Activated effector memory CD4-positive, alpha-beta T cell treated with anti-CD3 and anti-CD28 coated beads, Interleukin-2, amount 50 U/mL, for 16 hours (primary cell): Measurements from ENCODE around the gene ZNF574.

Experiments
- DNase-seq: peaks from one replicate; pipeline ENCODE4 v3.0.0-alpha.2; 2020

Gene ZNF574

DNA sequence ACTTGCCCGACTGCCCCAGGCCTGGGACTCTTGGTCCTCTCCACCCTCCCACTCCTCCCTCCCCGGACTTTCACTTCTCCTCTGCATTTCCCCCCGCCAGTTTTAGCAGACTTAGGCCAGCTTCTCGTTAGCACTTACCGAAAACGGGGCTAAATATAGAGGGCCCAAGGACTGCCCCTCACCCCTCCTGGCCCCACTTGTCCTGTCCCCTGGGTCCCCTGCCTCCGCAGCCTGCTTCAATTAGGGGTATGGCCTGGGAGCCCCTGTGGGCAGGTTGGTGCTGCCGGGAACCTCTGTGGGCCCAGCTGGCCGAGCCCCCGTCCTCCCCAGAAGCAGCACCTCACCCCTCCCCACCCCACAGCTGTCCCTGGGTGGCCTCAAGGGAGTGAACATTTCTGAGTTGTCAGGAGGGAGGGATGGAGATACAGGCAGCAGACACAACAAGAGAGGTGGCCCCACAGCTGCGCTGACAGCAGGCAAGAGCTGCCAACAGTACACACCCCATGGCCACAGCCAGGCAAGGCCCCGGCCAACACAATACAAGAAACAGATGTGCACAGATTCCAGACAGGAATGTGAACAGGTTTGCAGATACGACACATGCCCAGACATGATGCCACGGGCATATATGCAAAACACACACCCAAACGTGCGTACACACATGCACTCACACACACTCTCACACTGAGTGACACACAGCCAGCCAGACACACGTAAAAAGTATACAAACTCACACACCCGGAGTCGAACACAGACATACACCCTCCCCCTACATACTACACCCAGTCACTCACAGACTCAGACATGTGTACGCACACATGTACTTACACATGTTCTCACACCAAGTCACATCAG, 53.7 kb downstream of the ZNF574 start:
- no peak for DNase-seq

- no peak for DNase-seq
These were observed 54.2 kb downstream of the ZNF574 start for GRCh38 chr19:42130254-42130573.
